Endothelial cell of coronary artery (primary cell): ENCODE results near the gene RBMXL3. TPM values are rescaled to one million over a fixed set of nuclear protein-coding genes. Genes with fewer than 3 reads are reported as not detected.

ENCODE experiments used
- total RNA-seq: library from RNA; depleted of rRNA; stranded (reverse); fragments of >200 nt; gene quantifications from 2 replicates; pipeline ENCODE4 v1.2.3, GENCODE V29; 2014

RBMXL3 gene
- total RNA-seq = not detected in 2 replicates

DNA sequence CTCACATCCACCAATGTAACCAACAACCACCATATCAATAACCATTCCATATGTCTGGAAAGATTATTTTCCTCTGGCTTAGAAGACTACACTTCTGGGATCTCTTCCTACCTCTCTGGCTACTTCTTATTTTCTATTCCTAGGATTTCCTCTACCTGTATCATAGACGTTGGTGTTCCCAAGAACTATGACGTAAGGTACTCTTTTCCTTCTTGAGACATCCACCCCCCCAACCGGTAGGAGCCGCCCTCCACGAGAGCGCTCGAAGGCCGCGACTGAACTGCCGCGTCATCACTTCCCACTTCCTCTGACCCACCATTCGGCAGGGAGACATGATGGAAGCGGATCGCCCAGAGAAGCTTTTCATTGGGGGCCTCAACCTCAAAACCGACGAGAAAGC, at the start of gene RBMXL3:
RBMXL3 (plus strand) TSS at position 301 of the 400 bp plus-strand sequence; CDS start at position 333, 32 bp downstream.

DNA sequence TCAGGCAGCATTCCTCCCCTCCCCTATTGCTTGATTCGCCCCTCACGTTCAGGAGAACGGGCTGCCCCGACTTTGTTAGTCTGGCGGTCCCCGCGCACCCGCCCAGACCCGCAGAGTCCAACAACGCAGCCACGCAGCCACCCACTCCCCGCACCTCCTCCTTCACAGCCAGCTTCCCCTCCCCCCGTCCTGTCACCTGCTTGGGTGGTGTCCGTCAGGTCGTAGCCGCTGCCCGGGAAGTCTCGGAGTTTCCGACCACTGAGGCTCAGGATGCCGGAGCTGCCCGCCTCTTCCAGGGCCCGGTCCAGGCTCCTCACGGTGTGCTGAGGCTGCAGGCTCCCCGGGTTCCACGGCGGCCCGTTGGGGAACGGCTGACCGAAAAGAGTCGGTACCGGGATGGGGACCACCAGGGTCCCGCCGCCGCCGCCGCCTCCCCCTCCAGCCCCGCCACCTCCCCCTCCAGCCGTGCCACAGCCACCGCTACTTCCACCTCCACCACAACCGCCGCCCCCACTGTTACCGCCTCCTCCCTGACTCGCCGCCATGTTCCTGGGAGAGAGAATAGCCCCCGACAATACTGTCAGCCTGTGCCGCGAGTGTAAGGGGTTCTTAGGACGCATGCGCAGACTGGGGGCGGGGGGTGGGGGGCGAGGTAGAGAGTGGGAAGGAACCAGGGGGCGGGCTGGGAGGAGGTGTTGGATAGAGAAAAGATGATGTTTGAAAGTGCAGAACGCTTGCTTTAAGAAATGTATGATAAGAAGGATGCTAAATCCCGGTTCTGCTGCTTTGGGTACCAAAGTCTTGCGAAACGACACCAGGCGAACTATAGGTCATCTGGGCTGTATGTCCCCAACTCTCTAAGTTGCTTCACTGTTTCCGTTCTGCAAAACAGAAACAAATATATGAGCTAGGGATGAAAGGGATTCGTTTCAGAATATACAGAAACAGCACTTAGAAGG, 44.6 kb downstream of the RBMXL3 start, which contains the start of gene LRCH2:
LRCH2 (minus strand) TSS at position 600 of the 959 bp plus-strand sequence; CDS start at position 545, 55 bp downstream.

Other genes starting within 250 kb of the RBMXL3 start
- gene IL13RA2, start 171.8 kb upstream of the RBMXL3 start, total RNA-seq = under 0.01 and 0.09 TPM in 2 replicates
- 3.2 and 5.0 TPM in 2 replicates for gene LRCH2, start 44.7 kb downstream of the RBMXL3 start, total RNA-seq
- not detected in 2 replicates for gene LUZP4, start 100.3 kb downstream of the RBMXL3 start, total RNA-seq